ENCODE results near the gene FBXL7.

The FBXL7 gene

DNA sequence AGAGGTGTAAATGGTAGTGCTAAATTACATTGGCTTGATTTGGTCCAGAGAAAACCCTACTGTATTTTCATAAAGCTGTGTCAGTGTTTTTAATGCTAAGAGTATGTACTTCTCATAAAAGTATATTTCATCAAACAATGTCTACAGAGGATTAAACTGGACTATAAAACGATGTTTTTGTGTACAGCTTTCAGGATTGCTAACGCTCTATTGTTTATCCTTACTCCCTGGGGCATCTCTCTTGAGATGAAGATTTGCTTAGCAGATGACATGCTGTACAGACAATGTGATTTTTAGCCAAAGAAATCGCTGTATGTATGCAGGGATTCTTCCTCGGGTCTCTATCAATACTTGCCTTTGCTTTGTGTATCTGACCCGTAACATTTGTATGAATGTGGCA is 216.0 kb downstream of the FBXL7 start:
- TF ChIP-seq ZBTB7A (IDR thresholded peaks at IDR 0.05; ENCODE audit: low read depth) (no peak), EGR1 (IDR thresholded peaks at IDR 0.05) (no peak), CREB1 (IDR thresholded peaks at IDR 0.05; ENCODE audit: low read depth) (no peak), RAD21 (IDR thresholded peaks at IDR 0.05; ENCODE audit: low read depth) (no peak), YY1 (IDR thresholded peaks at IDR 0.05; ENCODE audit: low read depth) (no peak), TAF1 (IDR thresholded peaks at IDR 0.05; ENCODE audit: low read depth) (no peak), CEBPB (IDR thresholded peaks at IDR 0.05) (no peak), EP300 (IDR thresholded peaks at IDR 0.05; ENCODE audit: borderline replicate concordance) (no peak), TEAD4 (IDR thresholded peaks at IDR 0.05) (no peak), NFIC (IDR thresholded peaks at IDR 0.05) (no peak)
- TF ChIP-seq, protein P1, sequence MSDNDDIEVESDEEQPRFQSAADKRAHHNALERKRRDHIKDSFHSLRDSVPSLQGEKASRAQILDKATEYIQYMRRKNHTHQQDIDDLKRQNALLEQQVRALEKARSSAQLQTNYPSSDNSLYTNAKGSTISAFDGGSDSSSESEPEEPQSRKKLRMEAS (IDR thresholded peaks at IDR 0.05): no peak

- TF ChIP-seq, protein P1 (IDR thresholded peaks at IDR 0.05): no peak
- TF ChIP-seq TAF1 (IDR thresholded peaks at IDR 0.05; ENCODE audit: low read depth): no peak
- no peak for TF ChIP-seq NFIC (IDR thresholded peaks at IDR 0.05)
- no peak for TF ChIP-seq TEAD4 (IDR thresholded peaks at IDR 0.05)
- no peak for TF ChIP-seq YY1 (IDR thresholded peaks at IDR 0.05; ENCODE audit: low read depth)
- no peak for TF ChIP-seq REST (IDR thresholded peaks at IDR 0.05; ENCODE audit: low read depth)
Observed at GRCh38 chr5:15717001-15717400, 217.0 kb downstream of the FBXL7 start.

DNA sequence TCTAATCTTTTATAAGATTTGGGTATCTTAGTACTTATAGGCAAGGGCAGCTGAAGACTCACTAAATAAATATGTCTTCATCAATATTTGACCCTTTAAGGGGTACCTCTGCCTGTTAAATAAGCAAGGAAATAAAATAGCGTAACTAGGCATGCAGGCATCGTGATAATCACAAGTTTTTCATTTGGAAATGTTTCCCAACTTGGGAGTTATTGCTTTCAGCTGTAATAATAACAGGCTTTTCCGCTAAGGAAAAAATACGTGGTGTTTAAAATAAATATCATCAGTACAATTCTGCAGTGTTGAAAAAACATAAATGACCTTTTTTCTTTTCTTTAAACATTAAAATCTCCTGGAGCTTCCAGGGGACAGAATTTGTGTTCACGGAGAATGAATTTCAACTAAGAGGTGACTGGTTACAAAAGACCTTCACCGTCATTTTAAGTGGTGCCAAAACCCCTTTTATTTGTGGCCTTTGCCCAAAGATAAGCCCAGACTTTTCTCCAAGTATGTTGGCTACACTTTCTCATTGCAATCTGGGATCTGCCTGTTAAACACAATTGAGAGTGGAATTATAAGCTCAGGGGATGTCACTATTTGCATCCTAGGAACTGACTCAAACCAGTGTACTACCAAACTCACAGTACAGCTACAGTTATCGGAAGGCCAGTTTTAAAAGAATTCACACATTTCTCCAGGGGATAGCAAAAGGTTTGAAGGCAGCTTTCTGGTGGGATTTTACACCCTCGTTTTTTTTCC is 218.6 kb downstream of the FBXL7 start:
- TF ChIP-seq CEBPB (IDR thresholded peaks at IDR 0.05) (no peak), TAF1 (IDR thresholded peaks at IDR 0.05; ENCODE audit: low read depth) (no peak), EP300 (IDR thresholded peaks at IDR 0.05; ENCODE audit: borderline replicate concordance) (no peak), TCF12 (IDR thresholded peaks at IDR 0.05; ENCODE audit: low read depth) (no peak), CREB1 (IDR thresholded peaks at IDR 0.05; ENCODE audit: low read depth) (no peak), ZBTB7A (IDR thresholded peaks at IDR 0.05; ENCODE audit: low read depth) (no peak), EGR1 (IDR thresholded peaks at IDR 0.05) (no peak), RAD21 (IDR thresholded peaks at IDR 0.05; ENCODE audit: low read depth) (no peak), REST (IDR thresholded peaks at IDR 0.05; ENCODE audit: low read depth) (no peak), TEAD4 (IDR thresholded peaks at IDR 0.05) (no peak), YY1 (IDR thresholded peaks at IDR 0.05; ENCODE audit: low read depth) (no peak), FOXM1 (IDR thresholded peaks at IDR 0.05; ENCODE audit: borderline replicate concordance, low read depth) (no peak), NFIC (IDR thresholded peaks at IDR 0.05) (no peak)
- TF ChIP-seq, protein P2, sequence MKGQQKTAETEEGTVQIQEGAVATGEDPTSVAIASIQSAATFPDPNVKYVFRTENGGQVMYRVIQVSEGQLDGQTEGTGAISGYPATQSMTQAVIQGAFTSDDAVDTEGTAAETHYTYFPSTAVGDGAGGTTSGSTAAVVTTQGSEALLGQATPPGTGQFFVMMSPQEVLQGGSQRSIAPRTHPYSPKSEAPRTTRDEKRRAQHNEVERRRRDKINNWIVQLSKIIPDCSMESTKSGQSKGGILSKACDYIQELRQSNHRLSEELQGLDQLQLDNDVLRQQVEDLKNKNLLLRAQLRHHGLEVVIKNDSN (IDR thresholded peaks at IDR 0.05): no peak
- TF ChIP-seq, protein P1 (IDR thresholded peaks at IDR 0.05): no peak

GRCh38 chr5:15719784-15720183 is 219.8 kb downstream of the FBXL7 start:
- TF ChIP-seq TCF12 (IDR thresholded peaks at IDR 0.05; ENCODE audit: low read depth) (no peak), RAD21 (IDR thresholded peaks at IDR 0.05; ENCODE audit: low read depth) (no peak), CREB1 (IDR thresholded peaks at IDR 0.05; ENCODE audit: low read depth) (no peak), TEAD4 (IDR thresholded peaks at IDR 0.05) (no peak), ZBTB7A (IDR thresholded peaks at IDR 0.05; ENCODE audit: low read depth) (no peak), FOXM1 (IDR thresholded peaks at IDR 0.05; ENCODE audit: borderline replicate concordance, low read depth) (no peak), CEBPB (IDR thresholded peaks at IDR 0.05) (no peak), TAF1 (IDR thresholded peaks at IDR 0.05; ENCODE audit: low read depth) (no peak), YY1 (IDR thresholded peaks at IDR 0.05; ENCODE audit: low read depth) (no peak), EGR1 (IDR thresholded peaks at IDR 0.05) (no peak), REST (IDR thresholded peaks at IDR 0.05; ENCODE audit: low read depth) (no peak), NFIC (IDR thresholded peaks at IDR 0.05) (no peak), EP300 (IDR thresholded peaks at IDR 0.05; ENCODE audit: borderline replicate concordance) (no peak)
- TF ChIP-seq, protein P2 (IDR thresholded peaks at IDR 0.05): no peak
- TF ChIP-seq, protein P1 (IDR thresholded peaks at IDR 0.05): no peak

Data from Ishikawa (cell line).